HT-29 (cell line): ENCODE measurements around the gene ITGAD. TPM values are rescaled to one million over a fixed set of nuclear protein-coding genes. Genes with fewer than 3 reads are reported as not detected.
A peak's percentile ranks its signal among the peaks of the same experiment; 100 is the strongest.
"Not testable (repeated sequence)": the region's sequence is repeated elsewhere in the genome, so short reads cannot be mapped to it uniquely, and the experiment has no call there.

Source experiments
- DNase-seq: peaks from one replicate; pipeline ENCODE4 v3.0.0-alpha.2; 2015; ENCODE audit warnings: low spot score
- total RNA-seq: library from RNA; depleted of rRNA; stranded (reverse); fragments of >200 nt; shearing (Covaris generic); gene quantifications from 2 replicates; pipeline ENCODE4 v1.2.3, GENCODE V29; 2014

ITGAD gene
- total RNA-seq, 1 experiment from 2014 or later, result not detected

DNA sequence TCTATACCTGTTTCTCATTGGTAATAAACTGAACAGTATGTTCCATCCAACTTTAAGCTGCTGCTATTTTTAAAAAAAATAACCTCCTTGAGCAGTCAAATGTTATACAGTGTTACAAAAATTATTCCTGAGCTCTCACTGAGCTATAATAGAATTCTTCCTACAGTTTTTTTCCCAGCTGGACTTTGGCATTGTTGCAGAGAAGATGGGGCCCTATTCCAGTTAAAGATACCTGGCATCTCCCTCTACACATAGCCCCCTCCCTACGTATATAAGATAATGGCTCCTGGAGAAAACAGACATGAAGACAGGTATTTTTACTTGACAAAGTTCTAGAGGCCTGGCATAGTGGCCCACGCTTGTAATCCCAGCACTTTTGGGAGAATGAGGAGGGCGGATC is 36.7 kb downstream of the ITGAD start:
- no peak for DNase-seq

DNA sequence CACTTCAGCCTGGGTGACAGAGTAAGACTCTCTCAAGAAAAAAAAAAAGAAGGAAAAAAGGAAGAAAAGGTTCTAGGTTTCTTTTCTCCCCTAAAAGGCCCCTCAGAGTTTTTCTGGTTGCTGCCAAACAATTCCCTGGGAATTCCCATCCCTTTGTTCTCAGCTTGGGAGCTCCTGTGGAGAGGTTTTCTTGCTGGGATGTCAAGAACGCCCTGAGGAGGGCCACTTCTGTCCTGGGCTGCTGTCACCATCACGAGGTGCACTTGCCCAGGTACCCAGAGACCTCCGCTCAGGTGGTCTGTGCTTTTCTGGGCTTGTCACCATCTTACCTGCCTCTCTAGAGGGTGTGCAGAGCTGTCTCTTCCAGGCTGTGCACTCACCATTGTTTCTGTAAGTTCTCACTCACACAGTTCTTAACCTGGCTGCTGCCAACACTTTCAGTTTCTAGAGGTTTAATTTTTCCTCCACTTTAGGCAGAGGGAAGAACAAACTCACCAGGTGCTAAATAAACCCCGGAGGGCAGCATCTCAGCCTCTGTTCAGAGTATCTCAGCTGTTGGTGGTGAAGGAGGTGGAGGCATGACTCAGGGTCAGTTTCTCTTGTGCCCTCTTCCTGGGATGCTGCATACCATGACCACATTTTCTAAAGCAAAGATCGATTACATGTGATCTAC is 37.4 kb downstream of the ITGAD start:
- DNase-seq, result no peak

GRCh38 chr16:31435341-31436220 is 42.4 kb downstream of the ITGAD start:
- no peak for DNase-seq

DNA sequence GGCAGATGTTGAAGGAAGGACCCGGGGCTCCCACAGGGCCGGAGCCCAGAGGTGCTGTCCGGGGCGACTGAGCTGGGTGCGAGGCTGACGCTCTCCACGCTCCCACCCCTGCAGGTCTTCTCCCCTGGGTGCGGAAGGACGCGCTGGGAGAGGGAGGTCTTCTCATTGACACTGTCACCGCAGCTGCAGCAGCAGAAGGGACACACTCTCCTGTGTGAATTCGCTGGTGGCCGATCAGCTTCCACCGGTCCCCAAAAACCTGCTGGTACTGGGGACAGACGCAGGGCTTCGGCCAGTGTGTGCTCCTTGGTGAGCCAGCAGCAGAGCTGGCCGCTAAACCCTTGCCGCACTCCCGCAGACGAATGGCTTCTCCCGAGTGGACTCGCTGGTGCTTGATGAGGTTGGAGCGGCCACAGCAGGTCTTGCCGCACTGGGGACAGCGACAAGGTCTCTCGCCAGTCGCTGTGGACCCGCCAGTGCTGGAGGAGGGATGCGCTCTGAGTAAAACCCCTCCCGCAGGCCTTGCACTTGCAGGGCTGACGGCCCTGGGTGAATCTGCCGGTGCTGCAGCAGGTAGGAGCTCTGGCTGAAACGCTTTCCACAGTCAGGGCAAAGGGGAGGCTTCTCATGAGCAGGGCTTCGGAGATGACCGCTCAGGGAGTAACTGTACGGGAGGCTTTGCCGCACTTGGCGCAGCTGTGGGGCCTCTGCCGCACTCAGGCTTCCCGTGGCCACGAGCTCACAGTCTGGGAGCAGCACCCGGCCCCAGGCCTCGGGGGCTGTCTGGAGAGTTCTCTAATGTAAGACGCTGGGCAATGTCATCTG is 43.3 kb downstream of the ITGAD start:
- DNase-seq, result no peak

DNA sequence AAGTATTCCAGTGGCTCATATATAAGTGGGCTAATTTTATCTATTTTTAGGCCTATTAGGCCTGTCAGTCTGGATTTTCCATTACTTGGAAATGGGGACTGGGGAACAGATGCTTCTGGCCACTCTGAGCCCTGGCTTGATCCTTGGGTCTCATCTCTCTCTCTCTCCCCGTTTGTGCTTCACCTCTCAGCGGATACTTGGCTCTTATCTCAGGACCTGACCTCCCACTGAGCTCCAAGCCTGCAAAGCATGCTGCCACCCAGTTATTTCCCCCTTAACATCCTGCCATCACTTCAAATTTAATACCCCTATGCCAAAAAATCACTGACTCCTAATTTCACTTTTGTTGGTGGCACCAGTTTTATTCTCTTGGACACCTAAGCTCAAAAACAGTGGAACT is 45.3 kb downstream of the ITGAD start:
- no peak for DNase-seq

- DNase-seq, result not testable (repeated sequence)
Measured at GRCh38 chr16:31439023-31439422, 45.9 kb downstream of the ITGAD start.

DNA sequence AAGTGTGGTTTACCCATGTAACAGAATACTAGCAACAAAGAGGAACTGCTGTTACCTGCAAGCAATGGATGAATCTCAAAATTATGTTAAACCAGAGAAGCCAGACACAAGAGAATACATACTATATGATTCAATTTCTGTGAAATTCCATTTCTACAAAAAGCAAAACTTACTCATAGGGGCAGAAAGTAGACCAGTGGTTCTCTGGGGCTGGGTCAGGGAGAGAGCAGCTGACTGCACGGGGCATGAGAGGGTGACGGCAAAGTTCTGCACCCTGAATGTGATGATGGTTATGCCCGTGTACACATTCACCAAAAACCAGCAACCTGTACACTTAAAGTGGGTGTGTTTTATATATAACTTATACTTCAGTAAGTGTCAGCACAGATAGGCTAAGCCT is 46.4 kb downstream of the ITGAD start:
- DNase-seq, result no peak

DNA sequence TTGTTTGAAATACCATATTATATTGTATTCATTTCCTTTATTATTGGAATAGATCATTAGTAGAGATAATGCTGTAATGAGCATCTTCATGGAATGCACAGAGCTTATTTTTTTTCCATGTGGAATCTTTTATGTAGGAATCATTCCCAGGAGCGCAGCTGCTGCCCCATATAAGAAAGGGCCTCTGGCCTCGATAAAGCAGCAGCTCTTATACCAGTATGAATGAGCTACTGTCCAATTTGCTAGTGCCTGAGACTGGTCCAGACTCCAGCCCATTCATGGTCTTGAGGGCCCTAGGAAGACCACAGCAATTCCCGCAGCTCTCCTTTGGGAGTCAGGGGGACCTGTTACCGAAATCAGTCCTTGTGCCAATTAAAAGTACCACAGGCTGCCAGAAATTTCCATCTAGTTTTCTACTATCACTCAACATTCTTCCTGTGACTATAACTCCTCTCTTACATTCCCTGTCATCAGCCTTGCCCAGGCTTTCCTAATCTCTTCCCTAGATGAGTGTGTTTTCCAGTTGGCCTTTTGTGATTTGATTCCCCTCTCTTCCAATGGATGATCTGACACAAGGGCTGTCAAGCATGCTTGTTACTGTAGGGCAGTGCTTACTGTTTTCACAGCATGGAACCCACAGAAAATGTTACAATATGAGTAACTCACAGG is 47.5 kb downstream of the ITGAD start:
- no peak for DNase-seq

DNA sequence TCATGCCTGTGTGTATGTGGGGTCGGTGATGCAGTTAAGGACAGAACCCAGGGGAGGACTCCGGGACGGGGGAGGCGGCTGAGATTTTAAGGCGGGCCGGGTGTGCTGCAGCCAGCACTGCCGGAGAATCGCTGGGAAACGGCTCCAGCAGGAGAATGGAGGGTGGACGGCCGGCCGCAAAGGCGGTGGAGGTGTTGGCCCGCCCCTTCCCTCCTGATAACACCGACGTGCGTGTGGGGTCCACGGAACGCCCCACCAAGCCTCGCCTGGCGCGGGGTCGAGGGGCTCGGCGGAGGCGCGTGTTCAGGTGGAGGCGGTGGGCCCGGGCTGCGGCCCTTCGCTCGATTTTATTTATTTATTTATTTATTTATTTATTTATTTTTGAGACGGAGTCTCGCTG is 48.8 kb downstream of the ITGAD start:
- no peak for DNase-seq

DNA sequence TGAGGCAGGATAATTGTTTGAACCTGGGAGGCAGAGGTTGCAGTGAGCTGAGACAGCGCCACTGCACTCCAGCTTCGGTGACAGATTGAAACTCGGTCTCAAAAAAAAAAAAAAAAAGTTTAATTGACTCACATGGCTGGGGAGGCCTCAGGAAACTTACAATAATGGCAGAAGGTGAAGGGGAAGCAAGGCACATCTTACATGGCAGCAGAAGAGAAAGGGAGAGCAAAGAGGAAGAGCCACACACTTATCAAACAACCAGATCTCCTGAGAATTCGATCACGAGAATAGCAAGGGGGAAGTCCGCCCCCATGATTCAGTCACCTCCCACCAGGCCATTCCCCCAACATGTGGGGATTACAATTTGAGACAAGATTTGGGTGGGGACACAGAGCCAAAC is 52.8 kb downstream of the ITGAD start:
- not testable (repeated sequence) for DNase-seq

DNA sequence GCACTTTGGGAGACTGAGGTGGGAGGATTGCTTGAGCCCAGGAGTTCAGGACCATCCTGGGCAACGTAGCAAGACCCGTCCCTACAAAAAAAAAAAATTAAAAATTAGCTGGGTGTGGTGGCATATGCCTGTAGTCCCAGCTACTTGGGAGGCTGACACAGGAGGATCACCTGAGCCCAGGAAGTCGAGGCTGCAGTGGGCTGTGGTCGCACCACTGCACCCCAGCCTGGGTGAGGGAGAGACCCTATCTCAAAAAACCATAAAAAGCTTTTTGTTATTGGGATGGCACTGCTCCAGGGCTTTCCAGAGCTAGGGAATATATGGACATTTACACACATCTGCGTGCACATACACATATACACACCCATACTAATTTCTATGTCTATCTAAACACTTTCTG is 58.1 kb downstream of the ITGAD start:
- no peak for DNase-seq

DNA sequence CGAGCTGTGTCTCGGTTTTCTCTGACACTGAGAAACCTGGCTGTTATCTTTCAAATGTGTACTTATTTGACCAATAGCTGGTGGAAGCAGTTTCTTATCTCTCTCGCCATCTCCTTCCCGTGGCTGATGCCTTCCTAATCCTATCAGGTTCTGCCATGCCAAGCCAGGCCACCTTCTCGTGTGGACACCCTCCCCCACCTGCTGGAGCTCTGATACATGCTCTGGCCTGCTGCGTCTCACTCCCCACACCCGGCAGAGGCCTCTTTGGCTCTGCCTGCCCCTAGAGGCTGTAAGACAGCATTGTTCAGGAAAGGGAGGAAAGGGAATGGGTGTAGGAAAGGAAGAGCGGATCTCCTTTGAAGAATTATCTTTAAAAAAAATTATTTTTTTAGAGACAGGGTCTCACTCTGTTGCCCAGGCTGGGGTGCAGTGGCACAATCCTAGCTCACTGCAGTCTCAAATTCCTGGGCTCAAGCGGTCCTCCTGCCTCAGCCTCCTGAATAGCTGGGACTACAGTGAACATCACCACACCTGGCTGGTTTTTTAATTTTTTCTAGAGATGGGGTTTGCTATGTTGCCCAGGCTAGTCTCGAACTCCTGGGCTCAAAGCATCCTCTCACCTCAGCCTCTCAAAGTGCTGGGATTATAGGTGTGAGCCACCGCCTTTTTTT is 58.7 kb downstream of the ITGAD start:
- peak; percentile 81 for DNase-seq

DNA sequence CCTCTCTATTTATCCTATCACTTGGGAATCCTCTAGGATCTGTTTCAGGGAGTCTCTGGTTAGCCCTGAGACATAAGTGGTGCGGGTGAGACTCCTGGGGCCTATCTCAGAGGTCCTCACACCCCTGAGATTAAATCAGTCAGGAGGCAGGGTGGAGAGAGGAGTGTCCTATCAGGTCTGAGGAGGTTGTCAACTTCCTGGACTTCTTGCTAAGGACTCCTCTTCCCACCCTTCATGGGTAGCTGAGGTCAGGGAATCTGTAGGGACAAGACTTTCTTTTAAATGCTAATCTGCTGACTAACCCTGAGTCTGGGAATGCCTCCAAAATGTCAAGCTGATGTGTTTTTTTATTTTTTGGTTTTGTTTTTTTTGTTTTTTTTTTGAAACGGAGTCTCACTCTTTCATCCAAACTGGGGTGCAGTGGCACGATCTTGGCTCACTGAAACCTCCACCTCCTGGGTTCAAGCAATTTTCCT is 59.5 kb downstream of the ITGAD start:
- no peak for DNase-seq

DNA sequence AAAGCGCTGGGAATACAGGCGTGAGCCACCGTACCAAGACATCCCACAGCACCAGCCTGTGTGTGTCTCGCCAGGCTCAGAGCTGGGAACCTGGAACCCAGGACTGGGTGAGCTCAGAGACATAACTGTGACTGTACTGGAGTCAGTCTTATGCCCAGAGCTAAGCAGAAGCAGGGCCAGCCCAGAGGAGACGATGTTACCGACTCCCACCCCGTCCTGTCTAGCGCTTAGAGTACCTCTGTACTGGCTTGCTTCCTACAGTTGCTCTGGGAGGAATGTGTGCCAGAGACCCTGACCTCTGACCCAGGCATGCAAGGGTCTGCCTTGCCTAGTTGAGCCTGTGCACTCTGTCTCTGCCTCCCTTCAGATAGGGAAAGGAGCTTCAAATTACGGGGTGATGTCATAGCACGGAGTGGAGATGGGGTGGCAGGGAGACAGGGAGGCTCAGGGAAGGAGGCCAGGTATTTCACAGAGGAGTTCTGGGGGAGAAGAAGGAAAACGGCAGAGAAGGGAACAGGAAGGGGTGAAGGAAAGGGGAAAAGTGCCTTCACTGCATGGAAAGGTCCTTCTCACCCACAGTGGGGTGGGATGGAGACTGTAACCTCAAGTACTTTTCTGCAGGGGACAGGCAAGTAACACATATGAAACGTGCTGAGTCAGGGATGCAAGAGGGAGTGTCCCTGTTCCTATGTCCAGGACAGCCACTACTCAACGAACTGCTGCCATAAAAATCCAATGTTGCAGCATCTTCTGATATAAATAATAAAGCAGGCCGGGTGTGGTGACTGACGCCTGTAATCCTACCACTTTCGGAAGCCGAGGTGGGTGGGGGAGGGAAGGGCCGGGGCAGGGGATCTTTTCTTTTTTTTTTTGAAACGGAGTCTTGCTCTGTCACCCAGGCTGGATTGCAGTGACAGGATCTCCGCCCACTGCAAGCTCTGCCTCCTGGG is 60.4 kb downstream of the ITGAD start:
- DNase-seq, result no peak

DNA sequence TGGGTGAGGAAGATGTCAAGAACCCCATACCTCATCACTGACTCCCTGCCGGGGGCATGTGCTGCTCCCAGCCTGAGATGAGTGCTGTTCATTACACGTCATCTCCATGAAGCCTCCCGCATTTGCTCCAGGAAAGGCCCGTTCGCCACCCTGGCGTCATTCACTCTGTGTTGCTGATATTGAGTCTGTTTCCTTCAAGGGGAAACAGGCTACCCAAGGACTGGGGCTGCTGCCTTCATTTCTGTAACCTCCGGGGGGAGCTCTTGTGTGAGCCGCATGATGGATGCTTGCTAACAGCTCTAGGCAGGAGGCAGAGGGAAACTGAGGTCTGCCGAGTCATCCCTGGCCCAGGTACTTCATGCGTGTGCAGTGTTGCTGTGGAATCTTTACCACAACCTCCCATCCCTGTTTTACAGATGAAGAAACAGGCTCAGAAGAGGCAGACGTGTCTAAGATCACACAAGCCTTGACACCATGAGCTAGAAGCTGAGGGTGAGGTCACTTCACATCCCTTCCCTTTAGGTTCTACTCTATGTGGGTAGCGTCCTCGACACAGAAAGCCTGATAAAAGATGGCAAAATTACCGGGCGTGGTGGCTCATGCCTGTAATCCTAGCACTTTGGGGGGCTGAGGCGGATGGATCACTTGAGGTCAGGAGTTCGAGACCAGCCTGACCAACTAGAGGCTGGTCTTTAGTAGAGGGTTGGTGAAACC is 62.6 kb downstream of the ITGAD start:
- DNase-seq, result no peak

GRCh38 chr16:31456988-31457360 is 63.8 kb downstream of the ITGAD start:
- no peak for DNase-seq

- DNase-seq, result peak; percentile 80
Measured at GRCh38 chr16:31458073-31458843, 65.1 kb downstream of the ITGAD start.
